Type B pancreatic cell (in vitro differentiated cells): ENCODE data around the gene THTPA. TPM values are rescaled to one million over a fixed set of nuclear protein-coding genes. Genes with fewer than 3 reads are reported as not detected.
A peak's percentile ranks its signal among the peaks of the same experiment; 100 is the strongest.

Source experiments
- DNase-seq: peaks from one replicate; pipeline ENCODE4 v3.0.0; 2021; ENCODE audit warnings: mixed read lengths; ENCODE audit not compliant: unreplicated experiment; ENCODE audit errors: extremely low spot score
- H3K27ac Mint-ChIP-seq: 2 replicates; pipeline ENCODE4 v1.8.0; 2021; ENCODE audit warnings: mild to moderate bottlenecking, mixed read lengths
- H3K27me3 Mint-ChIP-seq: 2 replicates; pipeline ENCODE4 v1.8.0; 2021; ENCODE audit warnings: mixed read lengths
- H3K36me3 Mint-ChIP-seq: 2 replicates; pipeline ENCODE4 v1.8.0; 2021; ENCODE audit warnings: mixed read lengths
- H3K4me1 Mint-ChIP-seq: one replicate; pipeline ENCODE4 v1.8.0; 2021; ENCODE audit warnings: mixed read lengths; ENCODE audit not compliant: unreplicated experiment
- H3K4me3 Mint-ChIP-seq: 2 replicates; pipeline ENCODE4 v1.8.0; 2021; ENCODE audit warnings: mild to moderate bottlenecking, mixed read lengths
- H3K9me3 Mint-ChIP-seq: 2 replicates; pipeline ENCODE4 v1.8.0; 2021; ENCODE audit warnings: mixed read lengths
- CTCF ChIP-seq: fragments of 200-600 bp; sonication (generic); conservative IDR thresholded peaks from 2 replicates; pipeline ENCODE4 v1.5.0; 2021; ENCODE audit warnings: antibody characterized with exemption, mild to moderate bottlenecking
- total RNA-seq: library from RNA; stranded (reverse); gene quantifications from 2 replicates; pipeline ENCODE4 v1.2.1, GENCODE V29; 2021; ENCODE audit warnings: low replicate concordance

Gene THTPA
- total RNA-seq, 1 donor from 2014 or later = 16.4 TPM

GRCh38 chr14:23572524-23572828 is 16.4 kb downstream of the THTPA start:
- TF ChIP-seq CTCF = no peak
- Mint-ChIP-seq H3K9me3 (no peaks in the 10 kb centered on the region), H3K27ac (peak overlapping the region; percentile 39), H3K4me3 (peak overlapping the region; percentile 21), H3K4me1 (peaks cover 19% of the 10 kb centered on the region), H3K27me3 (peaks cover 57% of the 10 kb centered on the region), H3K36me3 (no peaks in the 10 kb centered on the region)
- DNase-seq = no peak

GRCh38 chr14:23572836-23573235 is 16.8 kb downstream of the THTPA start:
- peak overlapping the region; percentile 39 for H3K27ac Mint-ChIP-seq
- no peaks in the 10 kb centered on the region for H3K36me3 Mint-ChIP-seq
- H3K27me3 Mint-ChIP-seq = peaks cover 59% of the 10 kb centered on the region
- no peaks in the 10 kb centered on the region for H3K9me3 Mint-ChIP-seq
- H3K4me1 Mint-ChIP-seq = peaks cover 16% of the 10 kb centered on the region
- no peak overlapping the region for H3K4me3 Mint-ChIP-seq
- TF ChIP-seq CTCF = no peak
- no peak for DNase-seq

GRCh38 chr14:23573384-23574015 is 17.4 kb downstream of the THTPA start:
- peaks cover 10% of the 10 kb centered on the region for H3K4me1 Mint-ChIP-seq
- H3K9me3 Mint-ChIP-seq = no peaks in the 10 kb centered on the region
- no peak for DNase-seq
- H3K4me3 Mint-ChIP-seq = no peak overlapping the region
- H3K36me3 Mint-ChIP-seq = no peaks in the 10 kb centered on the region
- TF ChIP-seq CTCF = no peak
- H3K27ac Mint-ChIP-seq = no peak overlapping the region
- peaks cover 65% of the 10 kb centered on the region for H3K27me3 Mint-ChIP-seq

GRCh38 chr14:23577004-23577681 is 21.1 kb downstream of the THTPA start:
- TF ChIP-seq CTCF = no peak
- DNase-seq = no peak
- H3K4me1 Mint-ChIP-seq = no peaks in the 10 kb centered on the region
- H3K9me3 Mint-ChIP-seq = no peaks in the 10 kb centered on the region
- peak overlapping the region; percentile 70 for H3K4me3 Mint-ChIP-seq
- H3K27ac Mint-ChIP-seq = no peak overlapping the region
- H3K27me3 Mint-ChIP-seq = peaks cover 82% of the 10 kb centered on the region
- H3K36me3 Mint-ChIP-seq = no peaks in the 10 kb centered on the region

GRCh38 chr14:23577710-23578392 is 21.8 kb downstream of the THTPA start:
- no peaks in the 10 kb centered on the region for H3K36me3 Mint-ChIP-seq
- H3K27me3 Mint-ChIP-seq = peaks cover 82% of the 10 kb centered on the region
- no peaks in the 10 kb centered on the region for H3K4me1 Mint-ChIP-seq
- no peak for TF ChIP-seq CTCF
- no peaks in the 10 kb centered on the region for H3K9me3 Mint-ChIP-seq
- H3K4me3 Mint-ChIP-seq = peak overlapping the region; percentile 82
- DNase-seq = peak; percentile 66
- H3K27ac Mint-ChIP-seq = no peak overlapping the region
